ENCODE results near the gene DYNC1I1.

The DYNC1I1 gene

DNA sequence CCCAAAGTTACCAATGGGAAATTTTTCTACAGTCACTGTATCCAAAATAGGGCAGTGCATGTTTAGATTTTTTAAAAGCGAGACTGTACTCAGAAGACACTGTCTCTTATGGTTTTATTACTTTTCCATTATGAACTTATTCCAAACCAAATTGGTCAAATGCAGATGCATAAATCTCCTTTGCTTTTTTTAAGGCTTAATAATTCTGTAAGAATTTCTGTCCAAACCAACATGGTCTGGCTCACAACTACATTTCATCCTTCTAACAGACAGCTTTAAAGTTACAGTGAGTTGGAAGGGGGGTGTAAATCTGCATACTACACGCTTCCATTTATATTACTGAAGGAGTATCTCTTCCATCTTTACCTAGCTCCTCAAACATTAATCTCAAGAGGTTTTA lies 350.4 kb downstream of the DYNC1I1 start:
- Histone ChIP-seq H3K4me3 (ENCODE audit: low read depth in 1 of 5, low read length in 5 of 5) (no peak overlapping the region), H3K27ac (ENCODE audit: low read depth, low read length) (no peak overlapping the region), H3K27me3 (ENCODE audit: control insufficient read depth in 5 of 5, insufficient read depth in 4 of 5, low read length in 5 of 5) (no peaks in the 10 kb centered on the region), H3K9me3 (ENCODE audit: control insufficient read depth in 5 of 5, low read length in 5 of 5) (no peaks in the 10 kb centered on the region), H3K9ac (ENCODE audit: low read length in 5 of 5) (no peak overlapping the region), H3K4me1 (ENCODE audit: control insufficient read depth in 5 of 5, insufficient read depth in 5 of 5, low read length in 5 of 5) (no peaks in the 10 kb centered on the region), H3K36me3 (ENCODE audit: control insufficient read depth in 5 of 5, insufficient read depth in 5 of 5, low read length in 5 of 5) (peaks cover 17 to 35% (median 25%) of the 10 kb centered on the region in 5 donors)

GRCh38 chr7:96126382-96126781 lies 354.0 kb downstream of the DYNC1I1 start:
- no peak overlapping the region for H3K4me3 ChIP-seq (ENCODE audit: low read depth in 1 of 5, low read length in 5 of 5)
- no peaks in the 10 kb centered on the region for H3K9me3 ChIP-seq (ENCODE audit: control insufficient read depth in 5 of 5, low read length in 5 of 5)
- H3K36me3 ChIP-seq (ENCODE audit: control insufficient read depth in 5 of 5, insufficient read depth in 5 of 5, low read length in 5 of 5): peaks cover 15 to 33% (median 17%) of the 10 kb centered on the region in 5 donors
- no peaks in the 10 kb centered on the region for H3K4me1 ChIP-seq (ENCODE audit: control insufficient read depth in 5 of 5, insufficient read depth in 5 of 5, low read length in 5 of 5)
- H3K9ac ChIP-seq (ENCODE audit: low read length in 5 of 5): no peak overlapping the region
- no peak overlapping the region for H3K27ac ChIP-seq (ENCODE audit: low read depth, low read length)
- no peaks in the 10 kb centered on the region for H3K27me3 ChIP-seq (ENCODE audit: control insufficient read depth in 5 of 5, insufficient read depth in 4 of 5, low read length in 5 of 5)

DNA sequence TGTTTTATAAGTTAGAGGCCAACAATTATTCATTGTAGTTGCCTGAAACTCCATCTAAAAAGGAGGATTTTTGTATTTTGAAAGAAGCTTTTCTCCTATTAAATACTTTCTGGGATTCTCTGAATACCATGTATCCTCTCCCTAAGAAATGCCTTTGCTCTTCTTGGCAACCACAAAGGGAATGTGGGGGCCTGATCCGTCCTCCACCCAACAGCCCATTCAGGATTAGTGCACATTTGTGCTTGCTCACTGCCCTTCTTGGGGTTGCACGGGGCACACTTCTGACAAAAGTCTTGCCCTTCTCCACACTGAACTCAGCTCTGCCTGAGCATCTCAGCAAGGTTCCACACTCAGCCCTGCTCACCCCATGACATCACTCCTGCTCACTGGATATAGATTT lies 355.4 kb downstream of the DYNC1I1 start:
- Histone ChIP-seq H3K27me3 (ENCODE audit: control insufficient read depth in 5 of 5, insufficient read depth in 4 of 5, low read length in 5 of 5) (no peaks in the 10 kb centered on the region), H3K36me3 (ENCODE audit: control insufficient read depth in 5 of 5, insufficient read depth in 5 of 5, low read length in 5 of 5) (peaks cover 16 to 33% (median 23%) of the 10 kb centered on the region in 5 donors), H3K9ac (ENCODE audit: low read length in 5 of 5) (no peak overlapping the region), H3K4me1 (ENCODE audit: control insufficient read depth in 5 of 5, insufficient read depth in 5 of 5, low read length in 5 of 5) (no peaks in the 10 kb centered on the region), H3K9me3 (ENCODE audit: control insufficient read depth in 5 of 5, low read length in 5 of 5) (no peaks in the 10 kb centered on the region), H3K27ac (ENCODE audit: low read depth, low read length) (no peak overlapping the region), H3K4me3 (ENCODE audit: low read depth in 1 of 5, low read length in 5 of 5) (no peak overlapping the region)

DNA sequence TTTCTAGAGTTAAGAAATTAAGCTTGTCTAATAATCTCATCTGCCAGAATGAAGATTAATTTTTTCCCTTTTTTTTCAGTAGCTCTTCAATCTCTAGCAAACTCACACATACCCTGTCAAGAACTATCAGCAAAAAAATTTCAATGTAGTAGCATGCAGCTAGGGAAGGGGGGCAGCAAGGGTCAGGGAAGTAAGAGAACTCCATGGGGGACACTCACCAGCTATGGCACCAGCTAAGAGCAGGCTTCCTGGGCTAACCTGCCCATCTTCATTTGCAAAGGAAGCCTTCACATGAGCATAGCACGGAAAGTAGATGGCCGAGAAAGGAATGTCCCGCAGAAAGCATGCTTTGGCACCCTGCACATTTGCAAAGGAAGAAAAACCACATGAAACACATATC lies 359.2 kb downstream of the DYNC1I1 start:
- no peak overlapping the region for H3K27ac ChIP-seq (ENCODE audit: low read depth, low read length)

GRCh38 chr7:96135241-96135640 lies 362.9 kb downstream of the DYNC1I1 start:
- H3K27ac ChIP-seq (ENCODE audit: low read depth, low read length): no peak overlapping the region
- H3K36me3 ChIP-seq (ENCODE audit: control insufficient read depth in 5 of 5, insufficient read depth in 5 of 5, low read length in 5 of 5): peaks cover 20 to 46% (median 34%) of the 10 kb centered on the region in 5 donors
- no peak overlapping the region for H3K9ac ChIP-seq (ENCODE audit: low read length in 5 of 5)
- H3K4me1 ChIP-seq (ENCODE audit: control insufficient read depth in 5 of 5, insufficient read depth in 5 of 5, low read length in 5 of 5): no peaks in the 10 kb centered on the region
- no peaks in the 10 kb centered on the region for H3K9me3 ChIP-seq (ENCODE audit: control insufficient read depth in 5 of 5, low read length in 5 of 5)
- no peak overlapping the region for H3K4me3 ChIP-seq (ENCODE audit: low read depth in 1 of 5, low read length in 5 of 5)
- no peaks in the 10 kb centered on the region for H3K27me3 ChIP-seq (ENCODE audit: control insufficient read depth in 5 of 5, insufficient read depth in 4 of 5, low read length in 5 of 5)

More for the DNA sequence above, 359.2 kb downstream of the DYNC1I1 start:
- H3K4me1 ChIP-seq (ENCODE audit: control insufficient read depth in 5 of 5, insufficient read depth in 5 of 5, low read length in 5 of 5): no peaks in the 10 kb centered on the region
- H3K9ac ChIP-seq (ENCODE audit: low read length in 5 of 5): no peak overlapping the region
- H3K4me3 ChIP-seq (ENCODE audit: low read depth in 1 of 5, low read length in 5 of 5): no peak overlapping the region
- H3K36me3 ChIP-seq (ENCODE audit: control insufficient read depth in 5 of 5, insufficient read depth in 5 of 5, low read length in 5 of 5): peaks cover 20 to 40% (median 32%) of the 10 kb centered on the region in 5 donors
- H3K27me3 ChIP-seq (ENCODE audit: control insufficient read depth in 5 of 5, insufficient read depth in 4 of 5, low read length in 5 of 5): no peaks in the 10 kb centered on the region
- no peaks in the 10 kb centered on the region for H3K9me3 ChIP-seq (ENCODE audit: control insufficient read depth in 5 of 5, low read length in 5 of 5)

DNA sequence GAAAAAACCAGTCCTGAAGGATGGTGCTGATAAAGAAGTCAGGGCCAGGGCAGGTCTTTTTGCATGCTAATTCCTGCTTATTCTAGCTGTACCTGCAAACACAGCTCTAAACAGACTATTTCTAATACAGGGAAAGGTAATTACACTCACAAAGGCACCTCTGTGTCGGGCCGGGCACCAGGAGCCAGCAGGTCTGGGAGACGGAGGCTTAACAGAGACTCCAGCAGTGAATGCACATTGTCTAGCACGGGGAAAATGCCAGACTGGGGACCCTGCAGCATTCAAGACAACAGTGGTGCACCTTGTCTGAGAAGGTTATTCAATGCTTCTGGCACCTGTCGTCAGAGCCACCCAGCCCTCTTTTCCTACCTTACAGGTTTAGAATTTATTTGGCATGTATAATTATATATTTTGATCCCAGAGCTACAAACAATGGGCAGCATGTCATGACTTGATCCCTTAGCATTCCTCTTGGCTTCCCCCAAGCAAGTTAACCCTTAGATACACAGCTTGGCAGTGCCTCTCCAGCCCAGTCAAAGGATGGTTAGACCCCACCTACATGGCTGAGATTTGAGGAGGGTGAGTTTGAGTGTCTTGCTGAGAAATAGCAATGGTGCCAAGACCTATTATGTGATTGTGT lies 364.4 kb downstream of the DYNC1I1 start:
- Histone ChIP-seq H3K27me3 (ENCODE audit: control insufficient read depth in 5 of 5, insufficient read depth in 4 of 5, low read length in 5 of 5) (no peaks in the 10 kb centered on the region), H3K36me3 (ENCODE audit: control insufficient read depth in 5 of 5, insufficient read depth in 5 of 5, low read length in 5 of 5) (peaks cover 12 to 42% (median 25%) of the 10 kb centered on the region in 5 donors), H3K9ac (ENCODE audit: low read length in 5 of 5) (no peak overlapping the region), H3K9me3 (ENCODE audit: control insufficient read depth in 5 of 5, low read length in 5 of 5) (no peaks in the 10 kb centered on the region), H3K4me3 (ENCODE audit: low read depth in 1 of 5, low read length in 5 of 5) (no peak overlapping the region), H3K4me1 (ENCODE audit: control insufficient read depth in 5 of 5, insufficient read depth in 5 of 5, low read length in 5 of 5) (no peaks in the 10 kb centered on the region), H3K27ac (ENCODE audit: low read depth, low read length) (no peak overlapping the region)

DNA sequence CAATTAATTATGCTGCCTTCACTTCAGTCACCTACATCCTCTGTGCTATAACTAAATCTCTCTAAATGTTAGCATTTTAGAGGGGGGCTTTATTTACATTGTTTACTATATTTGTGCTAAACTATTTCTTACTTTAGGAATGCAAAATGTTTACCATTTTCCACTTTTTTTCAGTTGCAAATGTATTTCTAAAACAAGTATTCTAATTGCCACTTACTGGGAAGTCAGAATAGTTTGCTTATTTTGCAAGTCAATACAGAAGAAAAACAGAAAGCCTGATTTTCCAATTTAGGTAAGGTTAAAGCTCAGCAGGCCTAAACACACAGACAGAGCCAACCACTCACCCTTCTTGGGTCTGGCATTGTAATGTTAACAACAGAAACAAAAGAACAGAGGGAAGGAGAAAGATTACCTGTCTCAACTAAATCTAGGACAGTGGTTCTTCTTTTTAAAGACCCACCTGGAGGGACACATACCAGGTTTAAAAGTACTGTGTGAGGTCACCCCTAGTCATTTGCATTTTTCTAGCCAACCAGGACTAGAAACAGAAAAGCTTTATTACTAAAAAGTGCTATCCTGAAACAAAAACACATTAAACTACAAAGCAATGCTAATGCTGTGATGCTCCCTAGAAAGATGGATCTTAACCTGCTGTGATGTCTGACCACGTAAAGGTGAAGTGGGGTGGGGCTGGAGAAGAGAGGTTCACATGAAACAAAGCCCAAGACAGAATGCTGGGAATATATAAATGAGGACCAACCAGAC lies 371.3 kb downstream of the DYNC1I1 start:
- H3K36me3 ChIP-seq (ENCODE audit: control insufficient read depth in 5 of 5, insufficient read depth in 5 of 5, low read length in 5 of 5): peaks cover 18 to 53% (median 32%) of the 10 kb centered on the region in 5 donors
- H3K4me3 ChIP-seq (ENCODE audit: low read depth in 1 of 5, low read length in 5 of 5): no peak overlapping the region
- no peak overlapping the region for H3K9ac ChIP-seq (ENCODE audit: low read length in 5 of 5)
- no peaks in the 10 kb centered on the region for H3K9me3 ChIP-seq (ENCODE audit: control insufficient read depth in 5 of 5, low read length in 5 of 5)
- no peaks in the 10 kb centered on the region for H3K27me3 ChIP-seq (ENCODE audit: control insufficient read depth in 5 of 5, insufficient read depth in 4 of 5, low read length in 5 of 5)
- no peak overlapping the region for H3K27ac ChIP-seq (ENCODE audit: low read depth, low read length)
- no peaks in the 10 kb centered on the region for H3K4me1 ChIP-seq (ENCODE audit: control insufficient read depth in 5 of 5, insufficient read depth in 5 of 5, low read length in 5 of 5)

- Histone ChIP-seq H3K36me3 (ENCODE audit: control insufficient read depth in 5 of 5, insufficient read depth in 5 of 5, low read length in 5 of 5) (peaks cover 18 to 58% (median 34%) of the 10 kb centered on the region in 5 donors), H3K27ac (ENCODE audit: low read depth, low read length) (no peak overlapping the region)
These were observed 371.8 kb downstream of the DYNC1I1 start for GRCh38 chr7:96144260-96144526.

More at GRCh38 chr7:96144260-96144526, 371.8 kb downstream of the DYNC1I1 start:
- H3K9me3 ChIP-seq (ENCODE audit: control insufficient read depth in 5 of 5, low read length in 5 of 5): no peaks in the 10 kb centered on the region
- H3K4me1 ChIP-seq (ENCODE audit: control insufficient read depth in 5 of 5, insufficient read depth in 5 of 5, low read length in 5 of 5): no peaks in the 10 kb centered on the region
- H3K4me3 ChIP-seq (ENCODE audit: low read depth in 1 of 5, low read length in 5 of 5): no peak overlapping the region
- no peak overlapping the region for H3K9ac ChIP-seq (ENCODE audit: low read length in 5 of 5)
- no peaks in the 10 kb centered on the region for H3K27me3 ChIP-seq (ENCODE audit: control insufficient read depth in 5 of 5, insufficient read depth in 4 of 5, low read length in 5 of 5)
